Heart left ventricle (tissue), 13 donors: ENCODE data around the gene SBSN.

ENCODE experiments used
- POLR2A ChIP-seq, 2 donors: fragments of 450-650 bp; IDR thresholded peaks; one replicate each; pipeline ENCODE4 v1.6.1; 2017; ENCODE audit warnings: antibody characterized with exemption in 2 of 2, mild to moderate bottlenecking in 2 of 2, moderate library complexity in 2 of 2
- TF ChIP-seq, protein P1 (sequence below), 12 donors: fragments of 200-600 bp; sonication (generic) in 4 of 12; IDR thresholded peaks; one replicate each; pipeline versions ENCODE4 v1.5.0 to v1.8.0; 2018 to 2022; ENCODE audit warnings: antibody characterized with exemption in 12 of 12, mild to moderate bottlenecking in 5 of 12
- donor health status: ischemic (EF 13 %, LVEDD 7.1; RV severe dilation, severe dysfunction).
- donor health status: DM: no; HTN: yes; CAD: no.
- donor health status: DM: no; HTN: no; CAD: no.
- donor health status: ischemic (EF 25% LVEDD 6.9; RV normal size, moderate dysfunction).
- donor health status: ischemic (EF 25% LVEDD 5.7; RV mildly dilated, moderate dysfunction).
- donor health status: ischemic (EF 35%, LVEDD 5.7; RV mildly dilated, moderate dysfunction).
- donor health status: nonischemic (EF 11% LVEDD 7.7; RV severe dilation, severe dysfunction).
- donor health status: DM: yes; HTN: yes; CAD: no.
- donor health status: PGD.
- donor health status: ischemic (EF 29% LVEDD 5.4; RV normal size, mild dysfunction).
- donor health status: nonischemic (EF 23%, LVEDD 6.1; RV moderate dilation, normal function).

DNA sequence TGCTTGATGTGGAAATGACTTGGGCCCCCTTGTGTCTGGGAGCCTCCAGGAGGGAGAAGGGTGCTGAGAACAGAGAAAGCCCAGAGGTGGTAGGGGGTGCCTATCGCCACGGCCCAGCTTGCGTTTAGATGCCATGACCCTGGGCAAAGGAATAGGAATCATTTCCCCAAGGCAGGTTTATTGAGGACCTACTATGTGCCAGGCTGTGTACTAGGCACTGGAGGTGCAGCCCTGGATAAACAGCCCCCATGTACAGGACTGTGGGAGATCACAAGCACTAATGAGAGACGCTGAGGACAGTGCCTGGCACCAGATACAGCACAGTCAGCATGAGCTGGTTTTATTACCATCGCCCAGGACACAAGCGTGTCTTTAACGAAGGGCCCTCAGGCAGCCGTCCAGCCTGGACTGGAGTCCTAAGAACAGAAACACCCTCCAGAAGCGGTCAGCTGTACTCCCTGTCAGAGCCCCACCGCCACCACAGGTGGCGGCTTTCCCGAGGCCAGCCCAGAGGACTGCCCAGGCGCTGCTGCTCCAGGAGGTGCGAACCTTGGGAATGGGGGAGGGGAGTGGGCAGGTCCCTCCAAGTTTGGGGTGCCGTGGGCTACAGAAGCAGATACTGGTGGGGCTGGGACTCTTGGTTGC is 21.9 kb upstream of the SBSN start:
- TF ChIP-seq, protein P1, sequence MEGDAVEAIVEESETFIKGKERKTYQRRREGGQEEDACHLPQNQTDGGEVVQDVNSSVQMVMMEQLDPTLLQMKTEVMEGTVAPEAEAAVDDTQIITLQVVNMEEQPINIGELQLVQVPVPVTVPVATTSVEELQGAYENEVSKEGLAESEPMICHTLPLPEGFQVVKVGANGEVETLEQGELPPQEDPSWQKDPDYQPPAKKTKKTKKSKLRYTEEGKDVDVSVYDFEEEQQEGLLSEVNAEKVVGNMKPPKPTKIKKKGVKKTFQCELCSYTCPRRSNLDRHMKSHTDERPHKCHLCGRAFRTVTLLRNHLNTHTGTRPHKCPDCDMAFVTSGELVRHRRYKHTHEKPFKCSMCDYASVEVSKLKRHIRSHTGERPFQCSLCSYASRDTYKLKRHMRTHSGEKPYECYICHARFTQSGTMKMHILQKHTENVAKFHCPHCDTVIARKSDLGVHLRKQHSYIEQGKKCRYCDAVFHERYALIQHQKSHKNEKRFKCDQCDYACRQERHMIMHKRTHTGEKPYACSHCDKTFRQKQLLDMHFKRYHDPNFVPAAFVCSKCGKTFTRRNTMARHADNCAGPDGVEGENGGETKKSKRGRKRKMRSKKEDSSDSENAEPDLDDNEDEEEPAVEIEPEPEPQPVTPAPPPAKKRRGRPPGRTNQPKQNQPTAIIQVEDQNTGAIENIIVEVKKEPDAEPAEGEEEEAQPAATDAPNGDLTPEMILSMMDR (IDR thresholded peaks at IDR 0.05): no peak
- no peak for TF ChIP-seq POLR2A (IDR thresholded peaks at IDR 0.05)
